GM12874 (cell line): ENCODE data around the gene RUNDC1.

Experiments
- CTCF ChIP-seq: IDR thresholded peaks from 2 replicates; pipeline ENCODE4 v1.5.1; 2011; ENCODE audit warnings: low read depth, mild to moderate bottlenecking, control low read depth, low read length, moderate library complexity; ENCODE audit not compliant: insufficient read depth

RUNDC1 gene

GRCh38 chr17:42997984-42998938, 17.9 kb downstream of the RUNDC1 start, which contains the start of gene RPL27:
TSS of gene RPL27 (plus strand) at chr17:42998419. CDS start at chr17:42998751, 332 bp downstream.
- peak; percentile 68 for TF ChIP-seq CTCF

- no peak for TF ChIP-seq CTCF
Measured at GRCh38 chr17:42999003-42999525, 18.7 kb downstream of the RUNDC1 start.

GRCh38 chr17:43003542-43004172, 23.3 kb downstream of the RUNDC1 start:
- TF ChIP-seq CTCF, result no peak

GRCh38 chr17:43006639-43007551, 26.5 kb downstream of the RUNDC1 start, which contains the start of gene IFI35:
TSS of gene IFI35 (plus strand) at chr17:43006784. CDS start at chr17:43006948, 164 bp downstream.
- peak; percentile 26; the same call in 1 of the 2 replicates for TF ChIP-seq CTCF

- TF ChIP-seq CTCF, result no peak
Measured at GRCh38 chr17:43010667-43011308, 30.4 kb downstream of the RUNDC1 start.

GRCh38 chr17:43011728-43012472, 31.5 kb downstream of the RUNDC1 start:
- no peak for TF ChIP-seq CTCF
